ENCODE results near the gene RTKN. TPM values are rescaled to one million over a fixed set of nuclear protein-coding genes. Genes with fewer than 3 reads are reported as not detected.

RTKN gene
- total and polyA plus RNA-seq, 4 donors: 27.8 to 98.0 (median 73.0) TPM

- DNase-seq (ENCODE audit: low spot score): no peak
Measured at GRCh38 chr2:74439803-74440377, 1.8 kb downstream of the RTKN start.

GRCh38 chr2:74439373-74439772 is 2.4 kb downstream of the RTKN start:
- Histone ChIP-seq H3K27ac (ENCODE audit: low read depth in 1 of 2, low read length in 2 of 2) (peak overlapping the region in 1 of 2 donors; percentile 95), H3K4me3 (ENCODE audit: low read depth in 1 of 3, low read length in 3 of 3) (peak overlapping the region in 1 of 3 donors; percentile 79), H3K27me3 (ENCODE audit: control insufficient read depth in 4 of 4, insufficient read depth in 4 of 4, low read length in 3 of 4) (no peaks in the 10 kb centered on the region), H3K9ac (ENCODE audit: low read depth in 1 of 2, low read length in 2 of 2) (peak overlapping the region in 1 of 2 donors; percentile 29), H3K4me1 (ENCODE audit: control insufficient read depth in 4 of 4, insufficient read depth in 4 of 4, low read length in 3 of 4) (peaks cover 19 to 54% (median 44%) of the 10 kb centered on the region in 4 donors), H3K9me3 (ENCODE audit: control insufficient read depth in 4 of 4, low read length in 3 of 4) (no peaks in the 10 kb centered on the region), H3K36me3 (ENCODE audit: control insufficient read depth in 4 of 4, insufficient read depth in 3 of 4, low read depth in 1 of 4, low read length in 3 of 4) (peaks cover 0 to 8% (median 0%) of the 10 kb centered on the region in 4 donors)
- DNase-seq (ENCODE audit: low spot score): no peak
- WGBS: 38% methylated on average over 3 of the region's 3 CpGs
- TF ChIP-seq JUND (IDR thresholded peaks at IDR 0.05) (no peak), ATF3 (IDR thresholded peaks at IDR 0.05) (no peak), CTCF (IDR thresholded peaks at IDR 0.05; ENCODE audit: low read depth, low read length, missing input control) (no peak), HNF4A (conservative IDR thresholded peaks at IDR 0.05) (no peak), MAX (IDR thresholded peaks at IDR 0.05) (no peak), EGR1 (IDR thresholded peaks at IDR 0.05; ENCODE audit: low read depth in 2 of 2) (no peak), REST (IDR thresholded peaks at IDR 0.05) (no peak), HNF4G (IDR thresholded peaks at IDR 0.05) (no peak)

More at GRCh38 chr2:74439803-74440377, 1.8 kb downstream of the RTKN start:
- peak overlapping the region; percentile 79 to 88 (median 80) for H3K4me3 ChIP-seq (ENCODE audit: low read depth in 1 of 3, low read length in 3 of 3)
- peaks cover 0 to 5% (median 0%) of the 10 kb centered on the region in 4 donors for H3K36me3 ChIP-seq (ENCODE audit: control insufficient read depth in 4 of 4, insufficient read depth in 3 of 4, low read depth in 1 of 4, low read length in 3 of 4)
- H3K9ac ChIP-seq (ENCODE audit: low read depth in 1 of 2, low read length in 2 of 2): peak overlapping the region in 1 of 2 donors; percentile 29
- WGBS: 19% methylated on average over 14 of the region's 14 CpGs
- H3K4me1 ChIP-seq (ENCODE audit: control insufficient read depth in 4 of 4, insufficient read depth in 4 of 4, low read length in 3 of 4): peaks cover 19 to 57% (median 49%) of the 10 kb centered on the region in 4 donors
- H3K27me3 ChIP-seq (ENCODE audit: control insufficient read depth in 4 of 4, insufficient read depth in 4 of 4, low read length in 3 of 4): no peaks in the 10 kb centered on the region
- TF ChIP-seq NR2F2 (IDR thresholded peaks at IDR 0.05) (peak; percentile 24), EGR1 (IDR thresholded peaks at IDR 0.05; ENCODE audit: low read depth in 2 of 2) (no peak), REST (IDR thresholded peaks at IDR 0.05) (peak; percentile 3), HNF4G (IDR thresholded peaks at IDR 0.05) (no peak), HNF4A (conservative IDR thresholded peaks at IDR 0.05) (no peak), ZBTB33 (IDR thresholded peaks at IDR 0.05) (no peak), RAD21 (IDR thresholded peaks at IDR 0.05) (peak in 1 of 2 donors; percentile 22), GABPA (IDR thresholded peaks at IDR 0.05 in 1 of 2, conservative IDR thresholded peaks at IDR 0.05 in 1 of 2) (no peak), YY1 (IDR thresholded peaks at IDR 0.05) (no peak), TAF1 (conservative IDR thresholded peaks at IDR 0.05) (no peak)
- H3K9me3 ChIP-seq (ENCODE audit: control insufficient read depth in 4 of 4, low read length in 3 of 4): no peaks in the 10 kb centered on the region
- H3K27ac ChIP-seq (ENCODE audit: low read depth in 1 of 2, low read length in 2 of 2): peak overlapping the region; percentile 33 to 95

Measured in liver (tissue), 9 donors.